ENCODE measurements around the gene MUC22.
A peak's percentile ranks its signal among the peaks of the same experiment; 100 is the strongest.

DNA sequence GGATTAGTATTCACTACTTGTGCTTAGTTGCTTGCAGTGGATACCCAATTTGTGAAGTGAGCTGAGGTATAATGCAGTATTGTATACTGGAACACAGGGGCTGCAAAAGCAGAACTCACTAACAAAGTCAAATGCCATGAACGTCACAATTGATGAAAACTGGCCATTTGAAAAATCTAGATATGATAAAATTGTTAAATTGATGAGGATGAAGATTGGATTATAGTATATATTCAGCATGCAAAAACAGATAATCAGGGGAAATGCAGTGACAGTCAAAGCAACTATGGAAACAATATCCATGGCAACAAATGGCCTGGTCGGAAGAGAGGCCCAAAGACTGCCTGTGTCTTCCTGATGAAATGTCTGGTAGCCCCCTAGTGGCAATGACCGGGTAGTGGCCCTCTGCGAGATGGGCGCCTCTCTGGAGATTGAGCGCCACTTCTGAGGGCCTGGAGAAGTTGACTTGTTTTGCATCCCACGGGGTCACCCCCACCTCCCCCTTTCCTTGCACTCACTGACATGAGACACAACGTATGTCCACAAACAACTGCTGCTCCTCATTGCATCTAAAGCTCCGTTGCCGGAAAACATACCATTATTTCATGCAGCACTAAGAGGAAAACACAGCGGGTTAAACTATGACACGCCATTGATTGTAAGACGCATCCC lies 58.5 kb downstream of the MUC22 start:
- TF ChIP-seq, protein P1, sequence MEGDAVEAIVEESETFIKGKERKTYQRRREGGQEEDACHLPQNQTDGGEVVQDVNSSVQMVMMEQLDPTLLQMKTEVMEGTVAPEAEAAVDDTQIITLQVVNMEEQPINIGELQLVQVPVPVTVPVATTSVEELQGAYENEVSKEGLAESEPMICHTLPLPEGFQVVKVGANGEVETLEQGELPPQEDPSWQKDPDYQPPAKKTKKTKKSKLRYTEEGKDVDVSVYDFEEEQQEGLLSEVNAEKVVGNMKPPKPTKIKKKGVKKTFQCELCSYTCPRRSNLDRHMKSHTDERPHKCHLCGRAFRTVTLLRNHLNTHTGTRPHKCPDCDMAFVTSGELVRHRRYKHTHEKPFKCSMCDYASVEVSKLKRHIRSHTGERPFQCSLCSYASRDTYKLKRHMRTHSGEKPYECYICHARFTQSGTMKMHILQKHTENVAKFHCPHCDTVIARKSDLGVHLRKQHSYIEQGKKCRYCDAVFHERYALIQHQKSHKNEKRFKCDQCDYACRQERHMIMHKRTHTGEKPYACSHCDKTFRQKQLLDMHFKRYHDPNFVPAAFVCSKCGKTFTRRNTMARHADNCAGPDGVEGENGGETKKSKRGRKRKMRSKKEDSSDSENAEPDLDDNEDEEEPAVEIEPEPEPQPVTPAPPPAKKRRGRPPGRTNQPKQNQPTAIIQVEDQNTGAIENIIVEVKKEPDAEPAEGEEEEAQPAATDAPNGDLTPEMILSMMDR (conservative IDR thresholded peaks at IDR 0.05; ENCODE audit: low read depth, low read length), result peak; percentile 97
- TF ChIP-seq EZH2 (IDR thresholded peaks at IDR 0.05; ENCODE audit: low read length, unreplicated experiment), result no peak
